SK-N-SH treated with all-trans-retinoic acid at 6 μM for 48 hours (cell line): ENCODE measurements around the gene CCDC158.

ENCODE experiments used
- ARNTL ChIP-seq: fragments of 450-650 bp; formaldehyde crosslinking; IDR thresholded peaks from 2 replicates; pipeline ENCODE4 v1.5.0; 2020; ENCODE audit warnings: low read depth, mild to moderate bottlenecking, moderate library complexity, borderline replicate concordance
- BACH2 ChIP-seq: fragments of 250-450 bp; sonication (Bioruptor Pico); IDR thresholded peaks from 2 replicates; pipeline ENCODE4 v1.9.0; 2021; ENCODE audit warnings: mild to moderate bottlenecking, borderline replicate concordance
- CSDC2 ChIP-seq: fragments of 250-450 bp; sonication (Bioruptor Pico); IDR thresholded peaks from 2 replicates; pipeline ENCODE4 v1.5.0; 2020; ENCODE audit warnings: mild to moderate bottlenecking, moderate library complexity
- GLIS3 ChIP-seq: fragments of 250-450 bp; sonication (Bioruptor Pico); IDR thresholded peaks from 2 replicates; pipeline ENCODE4 v1.5.0; 2020; ENCODE audit warnings: mild to moderate bottlenecking, moderate library complexity
- RARB ChIP-seq: fragments of 250-450 bp; sonication (Bioruptor Pico); IDR thresholded peaks from 2 replicates; pipeline ENCODE4 v1.8.0; 2021; ENCODE audit warnings: mild to moderate bottlenecking, moderate library complexity
- ZFP3 ChIP-seq: fragments of 250-450 bp; sonication (Bioruptor Pico); IDR thresholded peaks from 2 replicates; pipeline ENCODE4 v1.5.0; 2020; ENCODE audit warnings: mild to moderate bottlenecking, moderate library complexity
- ZFP30 ChIP-seq: fragments of 450-650 bp; formaldehyde crosslinking; IDR thresholded peaks from 2 replicates; pipeline ENCODE4 v1.5.0; 2022; ENCODE audit warnings: mild to moderate bottlenecking, moderate library complexity
- ZNF565 ChIP-seq: fragments of 450-650 bp; formaldehyde crosslinking; conservative IDR thresholded peaks from 2 replicates; pipeline ENCODE4 v1.5.0; 2020; ENCODE audit warnings: low read depth, mild to moderate bottlenecking, moderate library complexity
- ZNF70 ChIP-seq: fragments of 450-650 bp; formaldehyde crosslinking; IDR thresholded peaks from 2 replicates; pipeline ENCODE4 v1.5.0; 2020; ENCODE audit warnings: mild to moderate bottlenecking, moderate library complexity
- TF ChIP-seq, protein P1 (sequence below): fragments of 250-450 bp; sonication (Bioruptor Pico); IDR thresholded peaks from 2 replicates; pipeline ENCODE4 v1.8.0; 2021; ENCODE audit warnings: low read depth, mild to moderate bottlenecking, moderate library complexity, borderline replicate concordance
- TF ChIP-seq, protein P2 (sequence below): fragments of 250-450 bp; sonication (Bioruptor Pico); IDR thresholded peaks from 2 replicates; pipeline ENCODE4 v1.8.0; 2020; ENCODE audit warnings: mild to moderate bottlenecking, moderate library complexity, borderline replicate concordance
- TF ChIP-seq, protein P3 (sequence below): fragments of 250-450 bp; sonication (Bioruptor Pico); IDR thresholded peaks from 2 replicates; pipeline ENCODE4 v1.5.1; 2021; ENCODE audit warnings: mild to moderate bottlenecking, moderate library complexity

DNA sequence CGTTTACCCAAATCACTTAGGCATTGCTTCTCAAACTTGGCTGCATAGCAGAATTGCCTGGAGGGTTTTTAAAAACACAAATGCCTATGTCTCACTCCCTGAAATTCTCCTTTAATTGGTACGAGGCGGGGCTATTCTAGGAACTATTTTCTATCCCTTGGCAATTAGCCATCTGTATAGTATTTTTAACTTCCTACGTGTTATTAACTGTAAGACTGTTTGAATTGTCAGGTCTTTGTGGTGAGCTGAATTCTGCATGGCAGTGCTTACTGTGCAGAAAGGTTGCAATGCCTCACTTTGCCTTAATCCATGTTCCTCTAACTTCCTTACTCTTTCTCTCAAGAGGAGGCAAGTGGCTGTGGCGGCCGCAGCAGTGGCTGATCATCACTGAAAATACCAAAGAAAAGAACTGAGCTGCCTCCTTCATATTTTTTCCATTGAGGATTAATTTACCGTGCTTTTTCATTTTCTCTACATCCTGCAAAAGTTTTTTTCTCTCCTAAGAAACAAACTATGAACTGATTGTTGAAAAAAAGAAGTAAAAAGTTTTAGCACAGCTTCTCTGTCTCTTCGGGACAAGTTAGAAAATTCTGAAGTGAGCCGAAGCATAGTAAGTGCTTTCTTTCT, 14.1 kb upstream of the CCDC158 start, which contains the start of gene SHROOM3:
- TF ChIP-seq GLIS3 (CRISPR knock-in tag) (no peak), ZFP30 (CRISPR knock-in tag) (no peak), BACH2 (CRISPR knock-in tag) (no peak), ARNTL (CRISPR knock-in tag) (no peak), RARB (CRISPR knock-in tag) (no peak), ZNF70 (CRISPR knock-in tag) (no peak), ZNF565 (CRISPR knock-in tag) (no peak), CSDC2 (CRISPR knock-in tag) (no peak), ZFP3 (CRISPR knock-in tag) (no peak)
- TF ChIP-seq, protein P1, sequence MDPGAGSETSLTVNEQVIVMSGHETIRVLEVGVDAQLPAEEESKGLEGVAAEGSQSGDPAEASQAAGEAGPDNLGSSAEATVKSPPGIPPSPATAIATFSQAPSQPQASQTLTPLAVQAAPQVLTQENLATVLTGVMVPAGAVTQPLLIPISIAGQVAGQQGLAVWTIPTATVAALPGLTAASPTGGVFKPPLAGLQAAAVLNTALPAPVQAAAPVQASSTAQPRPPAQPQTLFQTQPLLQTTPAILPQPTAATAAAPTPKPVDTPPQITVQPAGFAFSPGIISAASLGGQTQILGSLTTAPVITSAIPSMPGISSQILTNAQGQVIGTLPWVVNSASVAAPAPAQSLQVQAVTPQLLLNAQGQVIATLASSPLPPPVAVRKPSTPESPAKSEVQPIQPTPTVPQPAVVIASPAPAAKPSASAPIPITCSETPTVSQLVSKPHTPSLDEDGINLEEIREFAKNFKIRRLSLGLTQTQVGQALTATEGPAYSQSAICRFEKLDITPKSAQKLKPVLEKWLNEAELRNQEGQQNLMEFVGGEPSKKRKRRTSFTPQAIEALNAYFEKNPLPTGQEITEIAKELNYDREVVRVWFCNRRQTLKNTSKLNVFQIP (CRISPR knock-in tag): no peak
- TF ChIP-seq, protein P2, sequence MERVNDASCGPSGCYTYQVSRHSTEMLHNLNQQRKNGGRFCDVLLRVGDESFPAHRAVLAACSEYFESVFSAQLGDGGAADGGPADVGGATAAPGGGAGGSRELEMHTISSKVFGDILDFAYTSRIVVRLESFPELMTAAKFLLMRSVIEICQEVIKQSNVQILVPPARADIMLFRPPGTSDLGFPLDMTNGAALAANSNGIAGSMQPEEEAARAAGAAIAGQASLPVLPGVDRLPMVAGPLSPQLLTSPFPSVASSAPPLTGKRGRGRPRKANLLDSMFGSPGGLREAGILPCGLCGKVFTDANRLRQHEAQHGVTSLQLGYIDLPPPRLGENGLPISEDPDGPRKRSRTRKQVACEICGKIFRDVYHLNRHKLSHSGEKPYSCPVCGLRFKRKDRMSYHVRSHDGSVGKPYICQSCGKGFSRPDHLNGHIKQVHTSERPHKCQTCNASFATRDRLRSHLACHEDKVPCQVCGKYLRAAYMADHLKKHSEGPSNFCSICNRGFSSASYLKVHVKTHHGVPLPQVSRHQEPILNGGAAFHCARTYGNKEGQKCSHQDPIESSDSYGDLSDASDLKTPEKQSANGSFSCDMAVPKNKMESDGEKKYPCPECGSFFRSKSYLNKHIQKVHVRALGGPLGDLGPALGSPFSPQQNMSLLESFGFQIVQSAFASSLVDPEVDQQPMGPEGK (CRISPR knock-in tag): no peak
- TF ChIP-seq, protein P3, sequence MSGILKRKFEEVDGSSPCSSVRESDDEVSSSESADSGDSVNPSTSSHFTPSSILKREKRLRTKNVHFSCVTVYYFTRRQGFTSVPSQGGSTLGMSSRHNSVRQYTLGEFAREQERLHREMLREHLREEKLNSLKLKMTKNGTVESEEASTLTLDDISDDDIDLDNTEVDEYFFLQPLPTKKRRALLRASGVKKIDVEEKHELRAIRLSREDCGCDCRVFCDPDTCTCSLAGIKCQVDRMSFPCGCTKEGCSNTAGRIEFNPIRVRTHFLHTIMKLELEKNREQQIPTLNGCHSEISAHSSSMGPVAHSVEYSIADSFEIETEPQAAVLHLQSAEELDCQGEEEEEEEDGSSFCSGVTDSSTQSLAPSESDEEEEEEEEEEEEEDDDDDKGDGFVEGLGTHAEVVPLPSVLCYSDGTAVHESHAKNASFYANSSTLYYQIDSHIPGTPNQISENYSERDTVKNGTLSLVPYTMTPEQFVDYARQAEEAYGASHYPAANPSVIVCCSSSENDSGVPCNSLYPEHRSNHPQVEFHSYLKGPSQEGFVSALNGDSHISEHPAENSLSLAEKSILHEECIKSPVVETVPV (CRISPR knock-in tag): no peak
